ENCODE data around the gene TRIP6.
"Not testable (repeated sequence)": the region's sequence is repeated elsewhere in the genome, so short reads cannot be mapped to it uniquely, and the experiment has no call there.

DNA sequence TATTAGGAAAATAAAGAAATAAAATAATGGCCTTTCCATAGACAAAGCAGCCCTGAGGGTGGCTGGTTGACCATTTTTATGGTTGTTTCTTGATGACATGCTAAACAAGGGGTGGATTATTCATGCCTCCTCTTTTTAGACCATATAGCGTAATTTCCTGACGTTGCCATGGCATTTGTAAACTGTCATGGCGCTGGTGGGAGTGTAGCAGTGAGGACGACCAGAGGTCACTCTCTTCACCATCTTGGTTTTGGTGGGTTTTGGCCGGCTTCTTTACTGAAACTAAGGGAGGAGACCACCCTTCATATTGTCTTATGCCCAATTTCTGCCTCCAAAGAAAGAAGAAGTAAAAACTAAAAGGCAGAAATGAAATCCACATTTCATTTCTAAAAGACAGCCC is 52.1 kb downstream of the TRIP6 start:
- TF ChIP-seq, protein P1, sequence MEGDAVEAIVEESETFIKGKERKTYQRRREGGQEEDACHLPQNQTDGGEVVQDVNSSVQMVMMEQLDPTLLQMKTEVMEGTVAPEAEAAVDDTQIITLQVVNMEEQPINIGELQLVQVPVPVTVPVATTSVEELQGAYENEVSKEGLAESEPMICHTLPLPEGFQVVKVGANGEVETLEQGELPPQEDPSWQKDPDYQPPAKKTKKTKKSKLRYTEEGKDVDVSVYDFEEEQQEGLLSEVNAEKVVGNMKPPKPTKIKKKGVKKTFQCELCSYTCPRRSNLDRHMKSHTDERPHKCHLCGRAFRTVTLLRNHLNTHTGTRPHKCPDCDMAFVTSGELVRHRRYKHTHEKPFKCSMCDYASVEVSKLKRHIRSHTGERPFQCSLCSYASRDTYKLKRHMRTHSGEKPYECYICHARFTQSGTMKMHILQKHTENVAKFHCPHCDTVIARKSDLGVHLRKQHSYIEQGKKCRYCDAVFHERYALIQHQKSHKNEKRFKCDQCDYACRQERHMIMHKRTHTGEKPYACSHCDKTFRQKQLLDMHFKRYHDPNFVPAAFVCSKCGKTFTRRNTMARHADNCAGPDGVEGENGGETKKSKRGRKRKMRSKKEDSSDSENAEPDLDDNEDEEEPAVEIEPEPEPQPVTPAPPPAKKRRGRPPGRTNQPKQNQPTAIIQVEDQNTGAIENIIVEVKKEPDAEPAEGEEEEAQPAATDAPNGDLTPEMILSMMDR (IDR thresholded peaks at IDR 0.05 in 2 of 3, conservative IDR thresholded peaks at IDR 0.05 in 1 of 3; ENCODE audit: borderline replicate concordance in 1 of 3, insufficient read depth in 1 of 3, low read depth in 2 of 3, low read length in 2 of 3) = not testable (repeated sequence)
- not testable (repeated sequence) for TF ChIP-seq ZNF274 (IDR thresholded peaks at IDR 0.05; ENCODE audit: low read depth, low read length); JUND (IDR thresholded peaks at IDR 0.05); EGR1 (IDR thresholded peaks at IDR 0.05; ENCODE audit: low read depth); POLR2A (IDR thresholded peaks at IDR 0.05; ENCODE audit: borderline replicate concordance, extremely low read depth, insufficient read depth, insufficient read length); FOSL1 (IDR thresholded peaks at IDR 0.05; ENCODE audit: low read depth)
- TF ChIP-seq, protein P2, sequence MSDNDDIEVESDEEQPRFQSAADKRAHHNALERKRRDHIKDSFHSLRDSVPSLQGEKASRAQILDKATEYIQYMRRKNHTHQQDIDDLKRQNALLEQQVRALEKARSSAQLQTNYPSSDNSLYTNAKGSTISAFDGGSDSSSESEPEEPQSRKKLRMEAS (IDR thresholded peaks at IDR 0.05) = not testable (repeated sequence)

Data from HCT116 (cell line).